HFFc6 (cell line): ENCODE measurements around the gene JARID2. TPM values are rescaled to one million over a fixed set of nuclear protein-coding genes. Genes with fewer than 3 reads are reported as not detected.

Experiments
- DNase-seq: peaks from one replicate; pipeline ENCODE4 v3.0.0-alpha.2; 2018
- H3K27ac Mint-ChIP-seq: 2 replicates; pipeline ENCODE4 v1.8.0; 2020; ENCODE audit warnings: mild to moderate bottlenecking, mixed read lengths
- H3K27me3 Mint-ChIP-seq: 2 replicates; pipeline ENCODE4 v1.8.0; 2021; ENCODE audit warnings: mild to moderate bottlenecking, moderate library complexity, mixed read lengths; ENCODE audit not compliant: insufficient read depth
- H3K36me3 Mint-ChIP-seq: 2 replicates; pipeline ENCODE4 v1.8.0; 2021; ENCODE audit warnings: low read depth, mixed read lengths
- H3K4me1 Mint-ChIP-seq: 2 replicates; pipeline ENCODE4 v1.8.0; 2020; ENCODE audit warnings: low read depth, mixed read lengths
- H3K4me3 Mint-ChIP-seq: 2 replicates; pipeline ENCODE4 v1.8.0; 2020; ENCODE audit warnings: mild to moderate bottlenecking, moderate library complexity, mixed read lengths
- H3K9me3 Mint-ChIP-seq: 2 replicates; pipeline ENCODE4 v1.8.0; 2020; ENCODE audit warnings: mild to moderate bottlenecking, mixed read lengths
- CTCF ChIP-seq: fragments of 200-600 bp; sonication (generic); IDR thresholded peaks from 2 replicates; pipeline ENCODE4 v1.5.0; 2021; ENCODE audit warnings: antibody characterized with exemption, mild to moderate bottlenecking
- total RNA-seq, 6 experiments: library from RNA; stranded (reverse); fragmentation: NEBNext Ultra II Directional; extraction: Animal tissue kit (Norgen Biotek cat#: 25700); gene quantifications; 2 replicates in 1 of 6; 3 replicates in 5 of 6; pipeline ENCODE4 v1.2.3, GENCODE V29; 2021

The JARID2 gene
- total RNA-seq, 6 experiments from 2014 or later: 8.3 to 10.1 (median 9.5) TPM

DNA sequence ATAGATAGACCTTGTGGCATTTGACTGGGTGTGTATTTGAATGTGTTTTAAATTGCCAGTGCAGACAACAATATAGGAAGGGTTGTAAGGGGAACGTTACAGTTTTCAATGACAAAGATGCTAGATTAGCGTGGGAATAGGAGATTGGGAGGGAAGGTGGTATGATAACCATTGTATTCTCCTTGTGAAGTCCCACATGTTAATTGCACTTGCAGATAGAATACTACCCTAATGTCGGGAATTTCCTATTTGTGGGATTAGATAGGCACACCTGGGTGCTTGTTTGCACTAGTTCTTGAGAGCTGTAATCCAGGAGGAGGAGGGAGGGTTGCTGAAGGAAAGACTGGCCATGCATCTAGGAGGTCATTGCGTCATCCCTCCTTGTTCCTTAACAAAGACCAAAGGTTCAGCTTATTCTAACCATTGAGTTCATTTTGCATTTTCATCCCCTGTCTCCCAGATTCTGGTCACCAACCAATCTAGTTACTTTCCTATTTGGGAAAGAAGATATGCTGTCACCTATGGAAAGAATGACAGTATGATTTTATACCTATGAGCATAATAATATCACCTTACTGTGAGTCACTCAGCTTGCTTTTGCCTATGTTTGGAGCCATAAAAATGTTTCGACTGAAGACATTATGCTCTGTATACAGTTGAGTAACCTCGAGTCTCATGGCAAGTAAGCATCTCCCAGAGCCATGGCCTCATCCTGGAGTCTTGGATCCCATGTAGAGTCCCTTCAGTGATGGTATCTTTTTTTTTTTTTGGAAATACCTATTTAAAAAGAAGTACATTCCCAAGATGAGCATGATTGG is 215.5 kb downstream of the JARID2 start:
- Mint-ChIP-seq H3K9me3 (no peaks in the 10 kb centered on the region), H3K27ac (no peak overlapping the region), H3K36me3 (0 out of 2 replicates have a peak, but pooled peaks cover 10% of the 10 kb centered on the region), H3K4me1 (peaks cover 55% of the 10 kb centered on the region), H3K4me3 (no peak overlapping the region), H3K27me3 (peaks cover 2% of the 10 kb centered on the region)
- TF ChIP-seq CTCF: no peak
- DNase-seq: no peak

- Mint-ChIP-seq H3K27me3 (peaks cover under 1% of the 10 kb centered on the region), H3K36me3 (0 out of 2 replicates have a peak, but pooled peaks cover 10% of the 10 kb centered on the region), H3K4me1 (peaks cover 47% of the 10 kb centered on the region), H3K4me3 (peak overlapping the region; percentile 33), H3K27ac (no peak overlapping the region), H3K9me3 (no peaks in the 10 kb centered on the region)
- TF ChIP-seq CTCF: no peak
- DNase-seq: no peak
These were observed 216.4 kb downstream of the JARID2 start for GRCh38 chr6:15462256-15462655.

DNA sequence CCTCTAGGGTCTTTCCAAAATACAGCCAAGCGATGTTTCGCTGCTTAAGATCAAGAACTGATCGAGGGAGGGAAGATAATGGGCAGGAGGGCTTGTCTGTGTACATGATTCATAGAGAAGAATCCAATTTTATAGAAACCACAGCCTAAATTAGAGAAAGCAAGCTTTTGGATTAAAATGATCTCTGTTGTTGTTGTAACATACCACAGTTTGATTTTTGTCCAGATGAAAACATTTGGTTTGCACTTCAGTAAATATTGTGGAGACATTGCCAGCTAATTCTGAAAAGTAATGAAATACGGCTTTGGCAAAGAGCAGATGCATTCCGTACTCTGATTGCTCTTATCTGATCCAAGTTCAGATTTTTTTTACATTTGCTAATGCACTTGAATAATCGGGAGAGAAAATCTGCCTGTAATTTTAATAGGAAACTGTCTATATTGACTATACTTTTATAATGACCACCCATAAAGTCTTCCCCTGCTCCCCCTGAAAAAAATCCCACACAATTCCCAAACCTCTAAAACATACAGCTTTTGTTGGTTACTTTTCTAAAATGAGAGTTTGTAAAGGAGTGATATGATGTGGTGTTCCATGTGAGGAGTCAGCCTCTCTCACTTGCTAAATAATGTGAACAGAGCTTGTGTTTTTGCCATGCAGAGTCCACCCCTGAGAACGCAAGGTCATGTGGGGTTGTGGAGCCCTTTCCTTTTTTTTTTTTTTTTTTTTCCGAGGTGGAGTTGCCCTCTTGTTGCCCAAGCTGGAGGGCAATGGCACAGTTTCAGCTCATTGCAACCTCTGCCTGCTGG is 217.1 kb downstream of the JARID2 start:
- Mint-ChIP-seq H3K4me3 (peak overlapping the region; percentile 33), H3K4me1 (peaks cover 45% of the 10 kb centered on the region), H3K27ac (peak overlapping the region; percentile 10; the same call in 1 of the 2 replicates), H3K9me3 (no peaks in the 10 kb centered on the region), H3K36me3 (0 out of 2 replicates have a peak, but pooled peaks cover 10% of the 10 kb centered on the region), H3K27me3 (no peaks in the 10 kb centered on the region; the same call in none of the 2 replicates)
- DNase-seq: peak; percentile 79
- no peak for TF ChIP-seq CTCF

DNA sequence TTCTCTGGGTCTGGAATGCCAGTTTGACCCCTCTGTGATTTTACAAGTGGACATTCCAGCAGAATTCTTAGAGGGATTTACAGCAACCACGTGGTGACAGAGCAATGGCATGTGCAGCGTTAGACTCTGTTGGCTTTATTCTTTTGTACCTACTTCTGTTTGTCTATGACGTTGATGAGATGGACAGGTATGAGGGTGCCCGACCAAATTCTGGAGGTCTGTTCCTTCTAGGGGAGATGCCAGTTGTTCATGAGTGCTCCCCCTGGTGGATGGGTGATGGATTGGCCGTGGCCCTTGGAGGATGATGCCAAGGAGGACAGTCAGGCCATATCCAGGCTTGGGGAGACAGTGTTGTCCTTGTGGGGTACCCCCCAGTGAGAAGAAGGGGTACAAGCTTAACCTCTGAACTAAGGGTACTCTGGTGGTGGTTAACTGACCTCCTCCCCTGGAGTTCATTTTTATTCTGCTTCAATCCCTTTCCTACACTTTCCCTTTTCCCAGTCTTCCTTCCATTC is 218.4 kb downstream of the JARID2 start:
- H3K4me1 Mint-ChIP-seq: peaks cover 45% of the 10 kb centered on the region
- no peaks in the 10 kb centered on the region for H3K9me3 Mint-ChIP-seq
- H3K27me3 Mint-ChIP-seq: no peaks in the 10 kb centered on the region; the same call in none of the 2 replicates
- DNase-seq: no peak
- no peak overlapping the region for H3K4me3 Mint-ChIP-seq
- H3K36me3 Mint-ChIP-seq: peaks cover 19% of the 10 kb centered on the region
- TF ChIP-seq CTCF: peak; percentile 84
- H3K27ac Mint-ChIP-seq: no peak overlapping the region

GRCh38 chr6:15465212-15465611 is 219.3 kb downstream of the JARID2 start:
- TF ChIP-seq CTCF: no peak
- Mint-ChIP-seq H3K27ac (no peak overlapping the region), H3K4me3 (no peak overlapping the region), H3K9me3 (no peaks in the 10 kb centered on the region), H3K27me3 (no peaks in the 10 kb centered on the region; the same call in none of the 2 replicates), H3K4me1 (peaks cover 40% of the 10 kb centered on the region), H3K36me3 (peaks cover 19% of the 10 kb centered on the region)
- DNase-seq: no peak
